Kidney glomerular epithelial cell (primary cell): ENCODE measurements around the gene AKAP6.
A peak's percentile ranks its signal among the peaks of the same experiment; 100 is the strongest.

Experiments
- DNase-seq: peaks from one replicate; lab custom pipeline; 2025; lab: John Stamatoyannopoulos, UW

The AKAP6 gene

GRCh38 chr14:32661216-32661615 is 332.1 kb downstream of the AKAP6 start:
- DNase-seq: no peak

GRCh38 chr14:32662211-32662610 is 333.1 kb downstream of the AKAP6 start:
- DNase-seq: peak; percentile 11

- DNase-seq: no peak
These were observed 337.2 kb downstream of the AKAP6 start for GRCh38 chr14:32666308-32666707.

GRCh38 chr14:32667287-32667686 is 338.2 kb downstream of the AKAP6 start:
- no peak for DNase-seq

GRCh38 chr14:32667791-32668190 is 338.7 kb downstream of the AKAP6 start:
- no peak for DNase-seq

GRCh38 chr14:32669391-32669790 is 340.3 kb downstream of the AKAP6 start:
- DNase-seq: no peak

GRCh38 chr14:32675433-32675832 is 346.3 kb downstream of the AKAP6 start:
- no peak for DNase-seq

- DNase-seq: no peak
These were observed 348.2 kb downstream of the AKAP6 start for GRCh38 chr14:32677129-32677780.

GRCh38 chr14:32678088-32678487 is 349.0 kb downstream of the AKAP6 start:
- DNase-seq: no peak

GRCh38 chr14:32679927-32680612 is 351.0 kb downstream of the AKAP6 start:
- no peak for DNase-seq

- DNase-seq: no peak
These were observed 352.5 kb downstream of the AKAP6 start for GRCh38 chr14:32681598-32681997.

- DNase-seq: peak; percentile 49
These were observed 353.1 kb downstream of the AKAP6 start for GRCh38 chr14:32682214-32682613.

- DNase-seq: no peak
These were observed 354.6 kb downstream of the AKAP6 start for GRCh38 chr14:32683679-32684078.

- no peak for DNase-seq
These were observed 359.8 kb downstream of the AKAP6 start for GRCh38 chr14:32688941-32689340.

- no peak for DNase-seq
These were observed 363.3 kb downstream of the AKAP6 start for GRCh38 chr14:32692441-32692840.

- peak; percentile 17 for DNase-seq
These were observed 364.0 kb downstream of the AKAP6 start for GRCh38 chr14:32693114-32693513.

- DNase-seq: no peak
These were observed 365.8 kb downstream of the AKAP6 start for GRCh38 chr14:32694795-32695449.

- no peak for DNase-seq
These were observed 367.4 kb downstream of the AKAP6 start for GRCh38 chr14:32696325-32697091.

GRCh38 chr14:32697114-32697513 is 368.0 kb downstream of the AKAP6 start:
- DNase-seq: no peak

- DNase-seq: peak; percentile 78
These were observed 368.6 kb downstream of the AKAP6 start for GRCh38 chr14:32697704-32698103.

- no peak for DNase-seq
These were observed 369.7 kb downstream of the AKAP6 start for GRCh38 chr14:32698831-32699230.

- DNase-seq: no peak
These were observed 372.4 kb downstream of the AKAP6 start for GRCh38 chr14:32701475-32701874.

GRCh38 chr14:32702088-32702487 is 373.0 kb downstream of the AKAP6 start:
- no peak for DNase-seq
